A549 (cell line): ENCODE measurements around the gene CCR3. TPM values are rescaled to one million over a fixed set of nuclear protein-coding genes. Genes with fewer than 3 reads are reported as not detected.

Source experiments
- ATAC-seq, 2 experiments: fragments of 200-7000 bp in 1 of 2; fragments of >200 bp in 1 of 2; cut with Nextera tagmentation in 1 of 2; cut with Tn5 transposase in 1 of 2; 3 replicates each; pipeline versions ENCODE4 v1.8.0 to v1.9.1; 2018 to 2020; ENCODE audit warnings: mild to moderate bottlenecking in 1 of 2, moderate library complexity in 1 of 2
- CTCF ChIA-PET: fragments of 300-600 bp; sonication (Branson Sonifier 250); formaldehyde crosslinking; extraction: SDS; loops from one replicate; lab custom pipeline; 2021; ENCODE audit warnings: antibody characterized with exemption, inconsistent platforms; lab: Yijun Ruan, JAX
- POLR2A ChIA-PET: fragments of 350-600 bp; formaldehyde crosslinking; extraction: SDS; loops from one replicate; lab custom pipeline; 2021; ENCODE audit warnings: antibody characterized with exemption, inconsistent platforms; lab: Yijun Ruan, JAX
- DNase-seq, 2 experiments: peaks; one replicate each; pipeline versions ENCODE4 v3.0.0 to v3.0.0-alpha.2; 2011 to 2016; ENCODE audit warnings: low read depth in 1 of 2, low spot score in 1 of 2
- FAIRE-seq: peaks from 2 replicates; lab custom pipeline; 2011; peaks lifted over from hg19 to GRCh38; lab: Jason Lieb, UNC
- H3K27ac ChIP-seq, 2 experiments: fragments of >200 bp; sonication (Bioruptor Twin); formaldehyde crosslinking; 3 replicates each; pipeline ENCODE4 v1.5.1; 2016 to 2017
- H3K4me1 ChIP-seq: fragments of >200 bp; sonication (Bioruptor Twin); formaldehyde crosslinking; 3 replicates; pipeline ENCODE4 v1.6.1; 2016
- H3K4me2 ChIP-seq: fragments of >200 bp; sonication (Bioruptor Twin); formaldehyde crosslinking; 3 replicates; pipeline ENCODE4 v1.6.1; 2016
- H3K4me3 ChIP-seq: fragments of >200 bp; sonication (Bioruptor Twin); formaldehyde crosslinking; 3 replicates; pipeline ENCODE4 v1.5.1; 2016
- H3K9me3 ChIP-seq: fragments of >200 bp; sonication (Bioruptor Twin); formaldehyde crosslinking; 3 replicates; pipeline ENCODE4 v1.6.1; 2016
- BHLHE40 ChIP-seq: IDR thresholded peaks from 2 replicates; pipeline ENCODE4 v1.6.1; 2012; ENCODE audit warnings: low read depth, low read length, inconsistent platforms
- CHD2 ChIP-seq: fragments of 150-350 bp; IDR thresholded peaks from 2 replicates; pipeline ENCODE4 v1.6.1; 2014; ENCODE audit warnings: low read length; ENCODE audit not compliant: partially characterized antibody
- EHF ChIP-seq: fragments of 250-450 bp; sonication (Bioruptor Pico); IDR thresholded peaks from 2 replicates; pipeline ENCODE4 v1.5.0; 2020; ENCODE audit warnings: mild to moderate bottlenecking
- EHMT2 ChIP-seq: fragments of 200-600 bp; sonication (generic); IDR thresholded peaks from 2 replicates; pipeline ENCODE4 v1.6.1; 2016; ENCODE audit warnings: antibody characterized with exemption, low read depth, mild to moderate bottlenecking, moderate library complexity
- EP300 ChIP-seq, 2 experiments: fragments of >200 bp; sonication (Bioruptor Twin); formaldehyde crosslinking; IDR thresholded peaks; 2 replicates in 1 of 2; 3 replicates in 1 of 2; pipeline ENCODE4 v1.6.1; 2016 to 2017
- ESRRA ChIP-seq: fragments of 150-350 bp; IDR thresholded peaks from 2 replicates; pipeline ENCODE4 v1.6.1; 2014; ENCODE audit warnings: mild to moderate bottlenecking, low read length, borderline replicate concordance
- FOSB ChIP-seq: fragments of 250-450 bp; sonication (Bioruptor Pico); IDR thresholded peaks from 2 replicates; pipeline ENCODE4 v1.5.0; 2020; ENCODE audit warnings: mild to moderate bottlenecking, moderate library complexity
- FOSL2 ChIP-seq, 2 experiments: fragments of 450-650 bp in 1 of 2; fragments of >200 bp in 1 of 2; sonication (Bioruptor Twin) in 1 of 2; formaldehyde crosslinking; IDR thresholded peaks; 2 replicates each; pipeline versions ENCODE4 v1.5.0 to v1.6.1; 2016 to 2020; ENCODE audit warnings: mild to moderate bottlenecking in 1 of 2, moderate library complexity in 1 of 2
- GATA3 ChIP-seq: IDR thresholded peaks from 2 replicates; pipeline ENCODE4 v1.6.1; 2012; ENCODE audit warnings: borderline replicate concordance
- HDAC2 ChIP-seq: fragments of 200-600 bp; sonication (generic); IDR thresholded peaks from 2 replicates; pipeline ENCODE4 v1.6.1; 2016
- HMGXB4 ChIP-seq: fragments of 250-450 bp; sonication (Bioruptor Pico); IDR thresholded peaks from 2 replicates; pipeline ENCODE4 v1.5.0; 2021; ENCODE audit warnings: mild to moderate bottlenecking, moderate library complexity, borderline replicate concordance
- HOXA7 ChIP-seq: fragments of 250-450 bp; sonication (Bioruptor Pico); IDR thresholded peaks from 2 replicates; pipeline ENCODE4 v1.5.0; 2020; ENCODE audit warnings: mild to moderate bottlenecking, moderate library complexity
- HOXB13 ChIP-seq: fragments of 250-450 bp; sonication (Bioruptor Pico); IDR thresholded peaks from 2 replicates; pipeline ENCODE4 v1.5.0; 2020; ENCODE audit warnings: low read depth, mild to moderate bottlenecking, moderate library complexity
- JUN ChIP-seq, 2 experiments: fragments of >200 bp; sonication (Bioruptor Twin); formaldehyde crosslinking; IDR thresholded peaks; 2 replicates in 1 of 2; 3 replicates in 1 of 2; pipeline ENCODE4 v1.6.1; 2016 to 2017
- MAFK ChIP-seq: fragments of 450-650 bp; IDR thresholded peaks from 2 replicates; pipeline ENCODE4 v1.6.1; 2014; ENCODE audit not compliant: partially characterized antibody
- MYC ChIP-seq: IDR thresholded peaks from 2 replicates; pipeline ENCODE4 v1.6.1; 2012; ENCODE audit warnings: mild to moderate bottlenecking, inconsistent platforms, low read length, improper control_type of control experiment, borderline replicate concordance
- NPAS2 ChIP-seq: fragments of 250-450 bp; sonication (Bioruptor Pico); IDR thresholded peaks from 2 replicates; pipeline ENCODE4 v1.8.0; 2022; ENCODE audit warnings: mild to moderate bottlenecking, moderate library complexity, borderline replicate concordance
- NR3C1 ChIP-seq: fragments of >200 bp; sonication (Bioruptor Twin); formaldehyde crosslinking; IDR thresholded peaks from 3 replicates; pipeline ENCODE4 v1.6.1; 2017
- RAD21 ChIP-seq, 2 experiments: fragments of >200 bp in 1 of 2; sonication (Bioruptor Twin) in 1 of 2; formaldehyde crosslinking in 1 of 2; IDR thresholded peaks in 1 of 2; conservative IDR thresholded peaks in 1 of 2; 2 replicates in 1 of 2; 3 replicates in 1 of 2; pipeline ENCODE4 v1.6.1; 2012 to 2018; ENCODE audit warnings: inconsistent platforms in 1 of 2
- RARB ChIP-seq: fragments of 250-450 bp; sonication (Bioruptor Pico); IDR thresholded peaks from 2 replicates; pipeline ENCODE4 v1.8.0; 2021; ENCODE audit warnings: mild to moderate bottlenecking, moderate library complexity
- RNF2 ChIP-seq: fragments of 200-600 bp; sonication (generic); IDR thresholded peaks from 2 replicates; pipeline ENCODE4 v1.6.1; 2016; ENCODE audit warnings: low read depth, mild to moderate bottlenecking, antibody characterized with exemption, moderate library complexity, borderline replicate concordance
- ZC3H11A ChIP-seq: fragments of 450-650 bp; IDR thresholded peaks from 2 replicates; pipeline ENCODE4 v1.6.1; 2014; ENCODE audit warnings: antibody characterized with exemption, mild to moderate bottlenecking
- ZFP36 ChIP-seq: fragments of 450-650 bp; IDR thresholded peaks from 2 replicates; pipeline ENCODE4 v1.6.1; 2014; ENCODE audit warnings: borderline replicate concordance; ENCODE audit not compliant: partially characterized antibody
- ZNF302 ChIP-seq: fragments of 250-450 bp; sonication (Bioruptor Pico); IDR thresholded peaks from 2 replicates; pipeline ENCODE4 v1.9.0; 2021; ENCODE audit warnings: inconsistent platforms, mild to moderate bottlenecking, moderate library complexity
- WGBS: methylation state at CpG from one replicate; pipeline ENCODE4 v1.1.6; 2017; ENCODE audit errors: missing lambda C conversion rate; 5-methylcytosine and 5-hydroxymethylcytosine counted together
- polyA plus RNA-seq, 4 experiments: library from polyadenylated mRNA; depleted of rRNA in 3 of 4; stranded (reverse); fragments of >200 nt; fragmentation: RNase III in 1 of 4; extraction: RNeasy Plus Mini Kit Qiagen cat#74134 plus additional on column Dnase treatment in 1 of 4; gene quantifications; 2 replicates in 3 of 4; 3 replicates in 1 of 4; pipeline ENCODE4 v1.2.3, GENCODE V29; 2011 to 2017
- TF ChIP-seq, protein P1 (sequence below): fragments of 200-600 bp; sonication (generic); IDR thresholded peaks from 2 replicates; pipeline ENCODE4 v1.6.1; 2016; ENCODE audit warnings: antibody characterized with exemption, mild to moderate bottlenecking, moderate library complexity
- TF ChIP-seq, protein P2 (sequence below): fragments of >200 bp; sonication (Bioruptor Twin); formaldehyde crosslinking; IDR thresholded peaks from 3 replicates; pipeline ENCODE4 v1.6.1; 2016
- TF ChIP-seq, protein P3 (sequence below): IDR thresholded peaks from 2 replicates; pipeline ENCODE4 v1.6.1; 2012; ENCODE audit warnings: low read depth, borderline replicate concordance
- TF ChIP-seq, protein P4 (sequence below): fragments of >200 bp; sonication (Bioruptor Twin); formaldehyde crosslinking; IDR thresholded peaks from 3 replicates; pipeline ENCODE4 v1.5.1; 2016

The CCR3 gene
- polyA plus RNA-seq, 2 of the 4 experiments (the other 2 are of a cell fraction): not detected

DNA sequence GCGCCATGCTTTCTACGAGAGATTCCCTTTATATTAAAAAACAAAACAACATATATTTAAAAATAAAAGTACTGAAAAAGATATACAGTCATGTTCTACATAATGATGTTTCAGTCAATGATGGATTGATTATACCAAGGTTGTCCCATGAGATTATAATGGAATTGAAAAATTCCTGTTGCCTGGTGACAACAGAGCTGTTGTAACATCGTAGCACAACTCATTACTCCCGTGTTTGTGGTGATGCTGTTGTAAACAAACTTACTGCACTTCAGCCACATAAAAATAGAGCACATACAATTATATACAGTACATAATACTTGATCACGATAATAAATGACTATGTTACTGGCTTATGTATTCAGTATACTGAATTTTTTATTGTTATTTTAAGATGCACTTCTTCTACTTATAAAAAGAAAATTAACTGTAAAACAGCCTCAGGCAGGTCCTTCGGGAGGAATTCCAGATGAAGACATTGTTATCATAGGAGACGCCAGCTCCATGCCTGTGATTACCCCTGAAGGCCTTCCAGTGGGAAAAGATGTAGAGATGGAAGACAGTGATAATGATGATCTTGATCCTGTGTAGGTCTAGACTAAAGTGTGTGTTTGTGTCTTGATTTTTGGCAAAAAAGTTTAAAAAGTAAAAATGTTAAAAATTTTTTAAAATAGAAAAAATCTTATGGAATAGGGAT, 45.9 kb upstream of the CCR3 start:
- Histone ChIP-seq H3K4me2 (no peak overlapping the region), H3K27ac (no peak overlapping the region), H3K9me3 (peaks cover 20% of the 10 kb centered on the region; the same call in 2 of the 3 replicates), H3K4me1 (no peaks in the 10 kb centered on the region), H3K4me3 (no peak overlapping the region)
- ChIA-PET POLR2A (no interaction called here), CTCF (no interaction called here)
- ATAC-seq (no peak), DNase-seq (no peak), FAIRE-seq (no peak)
- TF ChIP-seq JUN (IDR thresholded peaks at IDR 0.05) (no peak), EHF (CRISPR knock-in tag) (no peak), RNF2 (no peak), GATA3 (no peak), MYC (no peak), ZFP36 (no peak), HDAC2 (no peak), BHLHE40 (no peak), ZNF302 (CRISPR knock-in tag) (no peak), RAD21 (conservative IDR thresholded peaks at IDR 0.05 in 1 of 2, IDR thresholded peaks at IDR 0.05 in 1 of 2) (no peak), EP300 (IDR thresholded peaks at IDR 0.05) (no peak)
- TF ChIP-seq, protein P1, sequence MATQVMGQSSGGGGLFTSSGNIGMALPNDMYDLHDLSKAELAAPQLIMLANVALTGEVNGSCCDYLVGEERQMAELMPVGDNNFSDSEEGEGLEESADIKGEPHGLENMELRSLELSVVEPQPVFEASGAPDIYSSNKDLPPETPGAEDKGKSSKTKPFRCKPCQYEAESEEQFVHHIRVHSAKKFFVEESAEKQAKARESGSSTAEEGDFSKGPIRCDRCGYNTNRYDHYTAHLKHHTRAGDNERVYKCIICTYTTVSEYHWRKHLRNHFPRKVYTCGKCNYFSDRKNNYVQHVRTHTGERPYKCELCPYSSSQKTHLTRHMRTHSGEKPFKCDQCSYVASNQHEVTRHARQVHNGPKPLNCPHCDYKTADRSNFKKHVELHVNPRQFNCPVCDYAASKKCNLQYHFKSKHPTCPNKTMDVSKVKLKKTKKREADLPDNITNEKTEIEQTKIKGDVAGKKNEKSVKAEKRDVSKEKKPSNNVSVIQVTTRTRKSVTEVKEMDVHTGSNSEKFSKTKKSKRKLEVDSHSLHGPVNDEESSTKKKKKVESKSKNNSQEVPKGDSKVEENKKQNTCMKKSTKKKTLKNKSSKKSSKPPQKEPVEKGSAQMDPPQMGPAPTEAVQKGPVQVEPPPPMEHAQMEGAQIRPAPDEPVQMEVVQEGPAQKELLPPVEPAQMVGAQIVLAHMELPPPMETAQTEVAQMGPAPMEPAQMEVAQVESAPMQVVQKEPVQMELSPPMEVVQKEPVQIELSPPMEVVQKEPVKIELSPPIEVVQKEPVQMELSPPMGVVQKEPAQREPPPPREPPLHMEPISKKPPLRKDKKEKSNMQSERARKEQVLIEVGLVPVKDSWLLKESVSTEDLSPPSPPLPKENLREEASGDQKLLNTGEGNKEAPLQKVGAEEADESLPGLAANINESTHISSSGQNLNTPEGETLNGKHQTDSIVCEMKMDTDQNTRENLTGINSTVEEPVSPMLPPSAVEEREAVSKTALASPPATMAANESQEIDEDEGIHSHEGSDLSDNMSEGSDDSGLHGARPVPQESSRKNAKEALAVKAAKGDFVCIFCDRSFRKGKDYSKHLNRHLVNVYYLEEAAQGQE: no peak
- TF ChIP-seq, protein P2, sequence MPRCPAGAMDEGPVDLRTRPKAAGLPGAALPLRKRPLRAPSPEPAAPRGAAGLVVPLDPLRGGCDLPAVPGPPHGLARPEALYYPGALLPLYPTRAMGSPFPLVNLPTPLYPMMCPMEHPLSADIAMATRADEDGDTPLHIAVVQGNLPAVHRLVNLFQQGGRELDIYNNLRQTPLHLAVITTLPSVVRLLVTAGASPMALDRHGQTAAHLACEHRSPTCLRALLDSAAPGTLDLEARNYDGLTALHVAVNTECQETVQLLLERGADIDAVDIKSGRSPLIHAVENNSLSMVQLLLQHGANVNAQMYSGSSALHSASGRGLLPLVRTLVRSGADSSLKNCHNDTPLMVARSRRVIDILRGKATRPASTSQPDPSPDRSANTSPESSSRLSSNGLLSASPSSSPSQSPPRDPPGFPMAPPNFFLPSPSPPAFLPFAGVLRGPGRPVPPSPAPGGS: no peak
- 12% methylated on average over 7 of the region's 7 CpGs for WGBS

DNA sequence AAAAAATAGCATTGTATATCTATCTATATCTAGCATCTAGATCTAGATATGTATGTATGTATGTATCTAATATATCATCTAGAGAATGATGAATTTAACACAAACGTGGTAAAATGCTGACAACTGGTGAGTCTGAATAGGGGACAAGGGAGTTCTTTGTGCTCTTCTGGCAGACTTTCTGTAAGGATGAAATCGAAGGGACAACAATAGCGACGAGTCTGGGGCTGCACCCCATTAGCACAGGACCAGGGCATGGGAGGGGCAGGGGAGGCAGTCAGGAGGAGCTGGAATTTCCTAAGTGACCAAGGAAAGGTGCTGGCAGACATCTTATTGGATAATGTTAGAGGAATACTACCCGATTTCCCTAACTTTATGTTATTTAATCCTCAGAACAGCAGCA, 42.0 kb upstream of the CCR3 start:
- Histone ChIP-seq H3K27ac (no peak overlapping the region), H3K4me2 (no peak overlapping the region), H3K4me1 (no peaks in the 10 kb centered on the region), H3K4me3 (no peak overlapping the region), H3K9me3 (peaks cover 3% of the 10 kb centered on the region; the same call in 1 of the 3 replicates)
- ChIA-PET POLR2A (no interaction called here), CTCF (interaction anchor here (1.5 kb wide), 1 partner anchor 10 kb away, joined by 3 read pairs; no protein-coding TSS in a partner anchor)
- no peak for FAIRE-seq
- WGBS: 11% methylated on average over 5 of the region's 5 CpGs
- no peak for TF ChIP-seq RARB (CRISPR knock-in tag)
- no peak for TF ChIP-seq FOSL2 (IDR thresholded peaks at IDR 0.05)
- TF ChIP-seq FOSL2 (CRISPR knock-in tag; IDR thresholded peaks at IDR 0.05): no peak
- no peak for TF ChIP-seq ZNF302 (CRISPR knock-in tag)
- no peak for TF ChIP-seq NR3C1
- TF ChIP-seq MAFK: no peak
- no peak for TF ChIP-seq HMGXB4 (CRISPR knock-in tag)
- TF ChIP-seq NPAS2: no peak
- TF ChIP-seq EHMT2: no peak
- no peak for TF ChIP-seq HOXB13 (CRISPR knock-in tag)
- no peak for TF ChIP-seq ZC3H11A
- no peak for TF ChIP-seq ESRRA
- TF ChIP-seq FOSB (CRISPR knock-in tag): no peak
- TF ChIP-seq HOXA7 (CRISPR knock-in tag): no peak
- TF ChIP-seq, protein P3, sequence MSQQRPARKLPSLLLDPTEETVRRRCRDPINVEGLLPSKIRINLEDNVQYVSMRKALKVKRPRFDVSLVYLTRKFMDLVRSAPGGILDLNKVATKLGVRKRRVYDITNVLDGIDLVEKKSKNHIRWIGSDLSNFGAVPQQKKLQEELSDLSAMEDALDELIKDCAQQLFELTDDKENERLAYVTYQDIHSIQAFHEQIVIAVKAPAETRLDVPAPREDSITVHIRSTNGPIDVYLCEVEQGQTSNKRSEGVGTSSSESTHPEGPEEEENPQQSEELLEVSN: no peak
- TF ChIP-seq, protein P4, sequence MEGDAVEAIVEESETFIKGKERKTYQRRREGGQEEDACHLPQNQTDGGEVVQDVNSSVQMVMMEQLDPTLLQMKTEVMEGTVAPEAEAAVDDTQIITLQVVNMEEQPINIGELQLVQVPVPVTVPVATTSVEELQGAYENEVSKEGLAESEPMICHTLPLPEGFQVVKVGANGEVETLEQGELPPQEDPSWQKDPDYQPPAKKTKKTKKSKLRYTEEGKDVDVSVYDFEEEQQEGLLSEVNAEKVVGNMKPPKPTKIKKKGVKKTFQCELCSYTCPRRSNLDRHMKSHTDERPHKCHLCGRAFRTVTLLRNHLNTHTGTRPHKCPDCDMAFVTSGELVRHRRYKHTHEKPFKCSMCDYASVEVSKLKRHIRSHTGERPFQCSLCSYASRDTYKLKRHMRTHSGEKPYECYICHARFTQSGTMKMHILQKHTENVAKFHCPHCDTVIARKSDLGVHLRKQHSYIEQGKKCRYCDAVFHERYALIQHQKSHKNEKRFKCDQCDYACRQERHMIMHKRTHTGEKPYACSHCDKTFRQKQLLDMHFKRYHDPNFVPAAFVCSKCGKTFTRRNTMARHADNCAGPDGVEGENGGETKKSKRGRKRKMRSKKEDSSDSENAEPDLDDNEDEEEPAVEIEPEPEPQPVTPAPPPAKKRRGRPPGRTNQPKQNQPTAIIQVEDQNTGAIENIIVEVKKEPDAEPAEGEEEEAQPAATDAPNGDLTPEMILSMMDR: no peak
- no peak for TF ChIP-seq CHD2
- ATAC-seq: no peak
- no peak for DNase-seq
